Measurements from ENCODE around the gene BBS7. TPM values are rescaled to one million over a fixed set of nuclear protein-coding genes. Genes with fewer than 3 reads are reported as not detected.

The BBS7 gene
- total and polyA plus RNA-seq, 2 donors (not counting 3 experiments of a cell fraction or from before 2014, with no cell fraction given), result 20.0 to 21.7 TPM

DNA sequence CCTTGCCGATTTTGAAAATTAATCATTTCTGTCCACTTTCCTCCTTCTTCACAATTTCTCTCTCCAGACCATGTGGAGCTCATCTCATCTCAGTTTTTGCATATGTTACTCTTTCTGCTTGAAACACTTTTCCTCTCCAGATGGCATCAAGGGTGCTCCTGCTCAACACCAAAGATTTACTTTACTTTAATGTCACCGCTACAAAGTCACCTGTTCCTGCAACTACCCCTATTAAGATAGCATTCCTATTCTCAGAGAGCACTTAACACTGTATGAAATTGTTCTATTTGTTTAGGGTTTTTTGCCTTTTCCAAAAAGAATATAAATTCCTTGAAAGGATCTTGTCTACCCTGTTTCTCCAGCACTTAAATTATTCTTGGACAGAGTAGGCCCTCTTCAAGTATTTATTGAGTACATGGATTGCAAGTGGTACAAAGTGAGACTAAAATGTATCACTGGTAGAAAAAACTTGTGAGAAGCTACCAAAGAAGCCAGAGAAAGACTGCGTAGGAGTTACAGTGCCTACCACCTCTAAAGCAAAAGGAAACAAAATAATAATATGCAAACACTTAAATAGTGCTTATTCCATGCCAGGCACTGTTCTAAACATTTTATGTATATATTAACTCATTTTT, 70.3 kb downstream of the BBS7 start:
- Histone ChIP-seq H3K36me3 (ENCODE audit: control insufficient read depth in 2 of 2, extremely low read depth in 1 of 2, insufficient read depth in 2 of 2, low read length in 2 of 2) (peaks cover 1 to 3% of the 10 kb centered on the region in 2 experiments), H2AFZ (ENCODE audit: low read depth, low read length) (no peak overlapping the region), H3K27ac (ENCODE audit: insufficient read depth, low read depth, low read length) (no peak overlapping the region), H3K79me2 (ENCODE audit: control insufficient read depth, insufficient read depth, low read length) (peaks cover 15% of the 10 kb centered on the region), H3K9ac (replicated peaks; ENCODE audit: extremely low read depth, insufficient read depth, low read length) (no peak overlapping the region), H4K20me1 (replicated peaks; ENCODE audit: control insufficient read depth, extremely low read depth, insufficient read depth, low read length) (no peaks in the 10 kb centered on the region), H3K9me1 (replicated peaks; ENCODE audit: control insufficient read depth, extremely low read depth, insufficient read depth, low read length) (no peaks in the 10 kb centered on the region), H3K4me2 (ENCODE audit: insufficient read depth, low read length) (no peak overlapping the region), H3K4me1 (ENCODE audit: control insufficient read depth, extremely low read depth, insufficient read depth, low read length) (peaks cover 11% of the 10 kb centered on the region), H3K4me3 (replicated peaks in 1 of 3; ENCODE audit: insufficient read depth in 1 of 3, low read depth in 1 of 3, low read length in 3 of 3) (no peak overlapping the region), H3K9me3 (replicated peaks; ENCODE audit: control insufficient read depth, insufficient read depth, low read length) (no peaks in the 10 kb centered on the region), H3K27me3 (ENCODE audit: control insufficient read depth in 2 of 2, insufficient read depth in 2 of 2, low read length in 2 of 2) (no peaks in the 10 kb centered on the region)
- DNase-seq (ENCODE audit: low read depth, low spot score), result no peak
- no peak for FAIRE-seq
- no TSS peak for BruUV-seq (replicated peaks)
- dilution Hi-C loops (cut with MboI; ENCODE audit: extremely low pct_ligation_motif_present, low sequenced_read_pairs) (no loop called here), intact Hi-C loops (cut with micrococcal nuclease) (no loop called here)
- ChIA-PET POLR2A (no interaction called here), CTCF (interaction anchor here (1.0 to 1.4 kb wide), 2 partner anchors 10 to 24 kb away, joined by 3 to 4 read pairs; no protein-coding TSS in a partner anchor)
- no peak for TF ChIP-seq JUN (IDR thresholded peaks at IDR 0.05; ENCODE audit: borderline replicate concordance, insufficient read depth, insufficient read length, low read depth)
- no peak for TF ChIP-seq POLR2A (IDR thresholded peaks at IDR 0.05; ENCODE audit: low read depth, low read length)
- TF ChIP-seq POLR2AphosphoS5 (IDR thresholded peaks at IDR 0.05; ENCODE audit: insufficient read depth, low read depth, low read length), result no peak
- TF ChIP-seq, protein P1, sequence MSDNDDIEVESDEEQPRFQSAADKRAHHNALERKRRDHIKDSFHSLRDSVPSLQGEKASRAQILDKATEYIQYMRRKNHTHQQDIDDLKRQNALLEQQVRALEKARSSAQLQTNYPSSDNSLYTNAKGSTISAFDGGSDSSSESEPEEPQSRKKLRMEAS (IDR thresholded peaks at IDR 0.05; ENCODE audit: insufficient read depth, insufficient read length), result no peak
- no peak for TF ChIP-seq FOS (IDR thresholded peaks at IDR 0.05; ENCODE audit: borderline replicate concordance, insufficient read depth, low read length)
- TF ChIP-seq EZH2 (IDR thresholded peaks at IDR 0.05; ENCODE audit: borderline replicate concordance, low read depth, low read length, severe bottlenecking), result no peak
- TF ChIP-seq GATA2 (IDR thresholded peaks at IDR 0.05; ENCODE audit: insufficient read depth, insufficient read length, low read depth, low read length), result no peak
- no peak for TF ChIP-seq MYC (IDR thresholded peaks at IDR 0.05; ENCODE audit: low read depth, low read length)
- TF ChIP-seq, protein P2, sequence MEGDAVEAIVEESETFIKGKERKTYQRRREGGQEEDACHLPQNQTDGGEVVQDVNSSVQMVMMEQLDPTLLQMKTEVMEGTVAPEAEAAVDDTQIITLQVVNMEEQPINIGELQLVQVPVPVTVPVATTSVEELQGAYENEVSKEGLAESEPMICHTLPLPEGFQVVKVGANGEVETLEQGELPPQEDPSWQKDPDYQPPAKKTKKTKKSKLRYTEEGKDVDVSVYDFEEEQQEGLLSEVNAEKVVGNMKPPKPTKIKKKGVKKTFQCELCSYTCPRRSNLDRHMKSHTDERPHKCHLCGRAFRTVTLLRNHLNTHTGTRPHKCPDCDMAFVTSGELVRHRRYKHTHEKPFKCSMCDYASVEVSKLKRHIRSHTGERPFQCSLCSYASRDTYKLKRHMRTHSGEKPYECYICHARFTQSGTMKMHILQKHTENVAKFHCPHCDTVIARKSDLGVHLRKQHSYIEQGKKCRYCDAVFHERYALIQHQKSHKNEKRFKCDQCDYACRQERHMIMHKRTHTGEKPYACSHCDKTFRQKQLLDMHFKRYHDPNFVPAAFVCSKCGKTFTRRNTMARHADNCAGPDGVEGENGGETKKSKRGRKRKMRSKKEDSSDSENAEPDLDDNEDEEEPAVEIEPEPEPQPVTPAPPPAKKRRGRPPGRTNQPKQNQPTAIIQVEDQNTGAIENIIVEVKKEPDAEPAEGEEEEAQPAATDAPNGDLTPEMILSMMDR (IDR thresholded peaks at IDR 0.05; ENCODE audit: extremely low read depth in 1 of 2, insufficient read depth in 1 of 2, low read depth in 1 of 2, low read length in 2 of 2), result no peak
